Measurements from ENCODE around the gene EFS. TPM values are rescaled to one million over a fixed set of nuclear protein-coding genes. Genes with fewer than 3 reads are reported as not detected.

The EFS gene
- total RNA-seq, result 5.0 and 15.2 TPM in 2 replicates

GRCh38 chr14:23365036-23365731, at the start of gene EFS:
Gene EFS, minus strand, starts transcription at chr14:23365172. Its CDS starts 147 bp downstream, at chr14:23365025.
- no peak for TF ChIP-seq CTCF (conservative IDR thresholded peaks at IDR 0.05; ENCODE audit: low read depth, low read length)
- no peak for DNase-seq (ENCODE audit: low read depth)
- H3K4me3 ChIP-seq (ENCODE audit: low read depth, low read length), result no peak within 1 kb of the TSS

- no peak overlapping the region for H3K4me3 ChIP-seq (ENCODE audit: low read depth, low read length)
- TF ChIP-seq CTCF (conservative IDR thresholded peaks at IDR 0.05; ENCODE audit: low read depth, low read length), result no peak
- no peak for DNase-seq (ENCODE audit: low read depth)
Observed at GRCh38 chr14:23414254-23414653, 49.3 kb upstream of the EFS start.

- H3K4me3 ChIP-seq (ENCODE audit: low read depth, low read length), result no peak overlapping the region
- DNase-seq (ENCODE audit: low read depth), result no peak
- TF ChIP-seq CTCF (conservative IDR thresholded peaks at IDR 0.05; ENCODE audit: low read depth, low read length), result no peak
Observed at GRCh38 chr14:23413681-23414080, 48.7 kb upstream of the EFS start.

- no peak for TF ChIP-seq CTCF (conservative IDR thresholded peaks at IDR 0.05; ENCODE audit: low read depth, low read length)
- no peak overlapping the region for H3K4me3 ChIP-seq (ENCODE audit: low read depth, low read length)
- DNase-seq (ENCODE audit: low read depth), result no peak
Observed at GRCh38 chr14:23411563-23412525, 46.9 kb upstream of the EFS start.

- TF ChIP-seq CTCF (conservative IDR thresholded peaks at IDR 0.05; ENCODE audit: low read depth, low read length), result no peak
- DNase-seq (ENCODE audit: low read depth), result no peak
- H3K4me3 ChIP-seq (ENCODE audit: low read depth, low read length), result no peak overlapping the region
Observed at GRCh38 chr14:23409966-23410635, 45.1 kb upstream of the EFS start.

- no peak for DNase-seq (ENCODE audit: low read depth)
- no peak for TF ChIP-seq CTCF (conservative IDR thresholded peaks at IDR 0.05; ENCODE audit: low read depth, low read length)
- H3K4me3 ChIP-seq (ENCODE audit: low read depth, low read length), result no peak overlapping the region
Observed at GRCh38 chr14:23409475-23409874, 44.5 kb upstream of the EFS start.

Measured in epithelial cell of proximal tubule (primary cell).